GM06990 (cell line): ENCODE measurements around the gene ITGB2.

Source experiments
- DNase-seq: peaks from one replicate; pipeline ENCODE4 v3.0.0-alpha.2; 2011; ENCODE audit not compliant: insufficient read length; ENCODE audit errors: extremely low read depth
- H3K27me3 ChIP-seq: replicated peaks from 2 replicates; pipeline ENCODE4 v1.6.0; 2011; ENCODE audit warnings: low read length; ENCODE audit not compliant: control insufficient read depth, insufficient read depth
- H3K36me3 ChIP-seq: 2 replicates; pipeline ENCODE4 v1.5.1; 2011; ENCODE audit warnings: low read length; ENCODE audit not compliant: control insufficient read depth, insufficient read depth
- H3K4me3 ChIP-seq: replicated peaks from 2 replicates; pipeline ENCODE4 v1.5.1; 2011; ENCODE audit warnings: low read depth, mild to moderate bottlenecking, control low read depth, low read length
- TF ChIP-seq, protein P1 (sequence below): IDR thresholded peaks from 2 replicates; pipeline ENCODE4 v1.5.1; 2011; ENCODE audit warnings: low read length, control low read depth, mild to moderate bottlenecking, inconsistent platforms; ENCODE audit not compliant: insufficient read depth, poor library complexity, severe bottlenecking

The ITGB2 gene

GRCh38 chr21:44837537-44837936 is 83.2 kb downstream of the ITGB2 start:
- no peak for DNase-seq
- no peak overlapping the region for H3K4me3 ChIP-seq
- no peaks in the 10 kb centered on the region; the same call in none of the 2 replicates for H3K27me3 ChIP-seq
- TF ChIP-seq, protein P1, sequence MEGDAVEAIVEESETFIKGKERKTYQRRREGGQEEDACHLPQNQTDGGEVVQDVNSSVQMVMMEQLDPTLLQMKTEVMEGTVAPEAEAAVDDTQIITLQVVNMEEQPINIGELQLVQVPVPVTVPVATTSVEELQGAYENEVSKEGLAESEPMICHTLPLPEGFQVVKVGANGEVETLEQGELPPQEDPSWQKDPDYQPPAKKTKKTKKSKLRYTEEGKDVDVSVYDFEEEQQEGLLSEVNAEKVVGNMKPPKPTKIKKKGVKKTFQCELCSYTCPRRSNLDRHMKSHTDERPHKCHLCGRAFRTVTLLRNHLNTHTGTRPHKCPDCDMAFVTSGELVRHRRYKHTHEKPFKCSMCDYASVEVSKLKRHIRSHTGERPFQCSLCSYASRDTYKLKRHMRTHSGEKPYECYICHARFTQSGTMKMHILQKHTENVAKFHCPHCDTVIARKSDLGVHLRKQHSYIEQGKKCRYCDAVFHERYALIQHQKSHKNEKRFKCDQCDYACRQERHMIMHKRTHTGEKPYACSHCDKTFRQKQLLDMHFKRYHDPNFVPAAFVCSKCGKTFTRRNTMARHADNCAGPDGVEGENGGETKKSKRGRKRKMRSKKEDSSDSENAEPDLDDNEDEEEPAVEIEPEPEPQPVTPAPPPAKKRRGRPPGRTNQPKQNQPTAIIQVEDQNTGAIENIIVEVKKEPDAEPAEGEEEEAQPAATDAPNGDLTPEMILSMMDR, result no peak
- no peaks in the 10 kb centered on the region for H3K36me3 ChIP-seq

DNA sequence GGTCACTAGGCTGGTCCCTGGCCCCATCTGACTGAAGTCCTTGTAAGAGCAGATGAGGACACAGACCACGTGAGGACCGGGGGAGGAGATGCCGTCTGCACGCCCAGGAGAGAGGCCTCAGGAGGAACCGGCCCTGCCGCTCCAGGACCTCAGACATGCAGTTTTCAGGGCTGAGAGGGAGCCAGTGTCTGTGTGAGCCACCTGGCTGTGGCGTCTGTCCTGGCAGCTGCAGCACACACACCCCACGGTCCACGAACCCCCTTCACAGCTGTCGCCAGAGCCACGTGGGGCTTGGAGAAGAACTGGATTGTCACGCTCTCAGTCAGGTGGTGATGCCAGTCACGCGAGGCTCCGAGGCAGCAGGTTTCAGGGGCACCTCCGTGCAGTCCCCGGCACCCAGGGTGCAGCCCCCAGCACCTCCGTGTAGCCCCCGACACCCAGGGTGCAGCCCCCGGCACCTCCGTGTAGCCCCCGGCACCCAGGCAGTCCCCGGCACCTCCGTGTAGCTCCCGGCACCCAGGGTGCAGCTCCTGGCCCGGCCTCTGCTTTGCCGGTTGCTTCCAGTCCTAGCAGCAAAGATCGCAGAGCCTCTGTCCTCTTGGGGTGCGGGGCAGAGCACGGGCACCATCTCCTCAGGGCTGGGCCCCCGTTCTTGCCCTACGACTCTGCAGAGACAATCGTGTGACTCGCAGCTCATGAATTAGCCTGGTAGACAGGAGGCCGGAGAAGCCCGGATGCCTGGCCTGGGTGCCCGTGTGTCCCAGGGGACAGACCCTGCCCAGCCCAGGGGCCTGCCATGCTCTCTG is 83.8 kb downstream of the ITGB2 start:
- no peaks in the 10 kb centered on the region for H3K36me3 ChIP-seq
- TF ChIP-seq, protein P1, result no peak
- DNase-seq, result no peak
- H3K4me3 ChIP-seq, result no peak overlapping the region
- no peaks in the 10 kb centered on the region; the same call in 1 of the 2 replicates for H3K27me3 ChIP-seq

- no peak for DNase-seq
- Histone ChIP-seq H3K36me3 (no peaks in the 10 kb centered on the region), H3K4me3 (no peak overlapping the region), H3K27me3 (no peaks in the 10 kb centered on the region; the same call in 1 of the 2 replicates)
- TF ChIP-seq, protein P1, result no peak
Measured at GRCh38 chr21:44836349-44836665, 84.4 kb downstream of the ITGB2 start.
